Thyroid gland (tissue), 4 donors: Measurements from ENCODE around the gene RASA3. TPM values are rescaled to one million over a fixed set of nuclear protein-coding genes. Genes with fewer than 3 reads are reported as not detected.

Source experiments
- DNase-seq, 2 donors: peaks; one replicate each; pipeline ENCODE4 v3.0.0-alpha.2; 2019
- H3K27ac ChIP-seq, 3 donors: fragments of 200-600 bp; sonication (generic); 1 replicate in 2 of 3; 2 replicates in 1 of 3; pipeline ENCODE4 v1.5.1; 2016 to 2019; ENCODE audit warnings: mild to moderate bottlenecking in 1 of 3, moderate library complexity in 1 of 3
- H3K27me3 ChIP-seq: fragments of 200-600 bp; sonication (generic); one replicate; pipeline ENCODE4 v1.5.1; 2019
- H3K36me3 ChIP-seq, 2 donors: fragments of 200-600 bp; sonication (generic); one replicate each; pipeline ENCODE4 v1.5.1; 2016 to 2019
- H3K4me1 ChIP-seq, 2 donors: fragments of 200-600 bp; sonication (generic); one replicate each; pipeline ENCODE4 v1.5.1; 2017 to 2019
- H3K4me3 ChIP-seq, 3 donors: fragments of 200-600 bp; sonication (generic); replicated peaks in 1 of 3; 1 replicate in 2 of 3; 2 replicates in 1 of 3; pipeline ENCODE4 v1.5.1; 2016; ENCODE audit warnings: mild to moderate bottlenecking in 1 of 3
- H3K9me3 ChIP-seq: fragments of 200-600 bp; sonication (generic); one replicate; pipeline ENCODE4 v1.5.1; 2017
- CTCF ChIP-seq, 6 experiments: fragments of 200-600 bp in 3 of 6; fragments of 450-650 bp in 3 of 6; sonication (generic) in 3 of 6; IDR thresholded peaks; one replicate each; pipeline ENCODE4 v1.5.1; 2016 to 2019; ENCODE audit warnings: antibody characterized with exemption in 6 of 6, mild to moderate bottlenecking in 2 of 6, inconsistent platforms in 1 of 6, moderate library complexity in 1 of 6
- POLR2A ChIP-seq, 2 donors: fragments of 450-650 bp; IDR thresholded peaks; one replicate each; pipeline ENCODE4 v1.6.1; 2017; ENCODE audit warnings: antibody characterized with exemption in 2 of 2, mild to moderate bottlenecking in 2 of 2, moderate library complexity in 1 of 2
- WGBS, 2 donors: methylation state at CpG; one replicate each; pipeline ENCODE4 v1.1.5; 2017; 5-methylcytosine and 5-hydroxymethylcytosine counted together
- intact Hi-C: fragments of 100-400 bp; cut with DNase I; formaldehyde crosslinking; loops from one replicate; pipeline ENCODE4 v1.15.1; 2023
- total RNA-seq, 4 donors: library from RNA; depleted of rRNA; stranded (reverse); fragments of >200 nt; gene quantifications; one replicate each; pipeline ENCODE4 v1.2.3, GENCODE V29; 2016

RASA3 gene
- total RNA-seq, 4 donors from 2014 or later: 22.3 to 32.3 (median 25.5) TPM

- H3K9me3 ChIP-seq: no peaks in the 10 kb centered on the region
- H3K4me1 ChIP-seq: peaks cover 35 to 45% of the 10 kb centered on the region in 2 donors
- no peaks in the 10 kb centered on the region for H3K27me3 ChIP-seq
- H3K36me3 ChIP-seq: no peaks in the 10 kb centered on the region
- H3K27ac ChIP-seq: peak overlapping the region; percentile 6 to 58 (median 52)
- WGBS, 2 donors: 65 to 85% methylated on average over 14 to 18 of the region's 18 CpGs
- no peak for DNase-seq
- H3K4me3 ChIP-seq: no peak overlapping the region
- intact Hi-C loops: no loop called here
- TF ChIP-seq POLR2A (IDR thresholded peaks at IDR 0.05) (no peak), CTCF (IDR thresholded peaks at IDR 0.05) (no peak)
Observed at GRCh38 chr13:114130131-114130836, 2.1 kb downstream of the RASA3 start.

DNA sequence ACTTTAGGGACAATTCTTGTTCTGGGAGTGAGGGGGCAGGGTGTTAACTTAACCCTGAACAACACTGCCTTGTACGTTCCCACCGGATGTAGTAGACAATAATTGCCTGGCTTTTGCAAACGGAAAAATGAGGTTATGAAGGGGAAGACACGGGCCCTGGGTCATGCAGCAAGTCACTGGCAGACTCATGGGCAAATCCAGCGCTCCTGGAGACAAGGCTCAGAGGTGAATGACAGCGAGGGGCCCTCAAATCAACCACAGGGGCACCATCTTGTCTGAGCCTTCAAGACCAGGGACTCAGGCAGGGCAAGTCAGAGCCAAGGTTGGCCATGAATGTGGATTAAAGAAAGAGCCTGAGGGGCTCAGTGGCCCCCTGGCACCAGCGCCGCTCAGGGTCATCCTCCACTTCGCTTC lies 2.8 kb downstream of the RASA3 start:
- peaks cover 34 to 42% of the 10 kb centered on the region in 2 donors for H3K4me1 ChIP-seq
- DNase-seq: no peak
- no peaks in the 10 kb centered on the region for H3K27me3 ChIP-seq
- H3K27ac ChIP-seq: peak overlapping the region in 2 of 3 donors; percentile 52 to 58
- H3K9me3 ChIP-seq: no peaks in the 10 kb centered on the region
- H3K36me3 ChIP-seq: no peaks in the 10 kb centered on the region
- intact Hi-C loops: no loop called here
- no peak overlapping the region for H3K4me3 ChIP-seq
- WGBS, 2 donors: 75 to 89% methylated on average over 8 to 9 of the region's 9 CpGs
- TF ChIP-seq CTCF (IDR thresholded peaks at IDR 0.05): no peak
- no peak for TF ChIP-seq POLR2A (IDR thresholded peaks at IDR 0.05)

GRCh38 chr13:114128624-114129522 lies 3.5 kb downstream of the RASA3 start:
- H3K27ac ChIP-seq: peak overlapping the region in 2 of 3 donors; percentile 50 to 64
- DNase-seq: peak; percentile 61 to 65
- peaks cover 29 to 35% of the 10 kb centered on the region in 2 donors for H3K4me1 ChIP-seq
- H3K9me3 ChIP-seq: no peaks in the 10 kb centered on the region
- no peaks in the 10 kb centered on the region for H3K36me3 ChIP-seq
- WGBS, 2 donors: 26 to 29% methylated on average over 16 to 33 of the region's 37 CpGs
- TF ChIP-seq CTCF (IDR thresholded peaks at IDR 0.05) (no peak), POLR2A (IDR thresholded peaks at IDR 0.05) (peak in 1 of 2 donors; percentile 11)
- intact Hi-C loops: no loop called here
- no peaks in the 10 kb centered on the region for H3K27me3 ChIP-seq
- H3K4me3 ChIP-seq: no peak overlapping the region

GRCh38 chr13:114128348-114128623 lies 4.1 kb downstream of the RASA3 start:
- no peaks in the 10 kb centered on the region for H3K36me3 ChIP-seq
- no peaks in the 10 kb centered on the region for H3K27me3 ChIP-seq
- H3K4me3 ChIP-seq: no peak overlapping the region
- no peak for TF ChIP-seq CTCF (IDR thresholded peaks at IDR 0.05)
- no peak for TF ChIP-seq POLR2A (IDR thresholded peaks at IDR 0.05)
- peak overlapping the region in 2 of 3 donors; percentile 50 to 64 for H3K27ac ChIP-seq
- WGBS, 2 donors: 84 to 87% methylated on average over 5 of the region's 5 CpGs
- no peak for DNase-seq
- intact Hi-C loops: no loop called here
- H3K9me3 ChIP-seq: no peaks in the 10 kb centered on the region
- H3K4me1 ChIP-seq: peaks cover 29 to 35% of the 10 kb centered on the region in 2 donors
